ENCODE data around the gene TTC7B.

DNA sequence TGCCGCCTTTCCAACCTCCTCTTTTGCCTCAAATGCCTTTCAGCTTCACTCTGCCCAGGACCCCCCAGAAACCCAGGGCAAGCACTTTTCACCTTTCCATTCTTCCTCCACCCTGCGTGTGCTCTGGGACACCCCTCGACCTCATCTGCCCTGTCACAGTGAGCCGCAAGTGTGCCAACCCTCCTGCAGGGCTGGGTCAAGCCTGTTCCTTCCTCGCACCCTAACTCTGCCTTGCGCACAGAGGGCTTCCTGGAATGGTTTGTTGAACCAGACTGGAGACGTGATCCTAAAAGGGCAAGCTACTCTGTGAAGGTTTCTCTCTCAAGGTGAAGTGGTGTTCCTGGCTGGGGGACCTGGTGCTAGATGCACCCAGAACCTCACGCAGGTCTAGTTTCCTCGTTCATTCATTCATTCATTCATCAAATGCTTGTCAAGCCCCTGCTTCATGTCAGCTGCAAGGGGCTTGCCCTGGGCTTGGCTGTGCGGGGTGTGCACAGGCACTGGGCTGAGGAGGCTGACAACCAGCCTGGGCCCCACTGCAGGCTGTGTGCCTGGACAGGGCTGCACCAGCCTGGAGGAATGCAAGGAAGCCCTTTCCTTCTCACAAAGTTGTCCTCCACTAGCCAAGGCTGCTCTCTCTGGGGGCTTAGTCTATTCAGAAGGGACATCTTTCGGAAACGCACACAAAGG lies 232.2 kb downstream of the TTC7B start:
- TF ChIP-seq CTCF (IDR thresholded peaks at IDR 0.05; ENCODE audit: poor library complexity, severe bottlenecking) (no peak), POLR2AphosphoS5 (IDR thresholded peaks at IDR 0.05) (no peak), SMC3 (conservative IDR thresholded peaks at IDR 0.05; ENCODE audit: poor library complexity) (no peak), EP300 (conservative IDR thresholded peaks at IDR 0.05; ENCODE audit: poor library complexity, severe bottlenecking) (no peak), EZH2 (IDR thresholded peaks at IDR 0.05; ENCODE audit: borderline replicate concordance, insufficient read depth, low read length, poor library complexity, severe bottlenecking) (no peak), RAD21 (conservative IDR thresholded peaks at IDR 0.05) (no peak), MXI1 (conservative IDR thresholded peaks at IDR 0.05; ENCODE audit: poor library complexity, severe bottlenecking) (no peak), TAF1 (IDR thresholded peaks at IDR 0.05; ENCODE audit: low read depth) (no peak)
